Jurkat, Clone E6-1 (cell line): ENCODE data around the gene SAP25.

Experiments used
- DNase-seq: peaks from one replicate; pipeline ENCODE4 v3.0.0-alpha.2; 2011; ENCODE audit warnings: low read depth, low spot score
- H3K4me3 ChIP-seq: 2 replicates; pipeline ENCODE4 v1.5.1; 2011; ENCODE audit warnings: mild to moderate bottlenecking, low read length, control low read depth, moderate library complexity

Gene SAP25

GRCh38 chr7:100599911-100600729 lies 26.4 kb upstream of the SAP25 start:
- no peak overlapping the region for H3K4me3 ChIP-seq
- no peak for DNase-seq

- H3K4me3 ChIP-seq = no peak overlapping the region
- no peak for DNase-seq
Observed at GRCh38 chr7:100598425-100598824, 24.7 kb upstream of the SAP25 start.

DNA sequence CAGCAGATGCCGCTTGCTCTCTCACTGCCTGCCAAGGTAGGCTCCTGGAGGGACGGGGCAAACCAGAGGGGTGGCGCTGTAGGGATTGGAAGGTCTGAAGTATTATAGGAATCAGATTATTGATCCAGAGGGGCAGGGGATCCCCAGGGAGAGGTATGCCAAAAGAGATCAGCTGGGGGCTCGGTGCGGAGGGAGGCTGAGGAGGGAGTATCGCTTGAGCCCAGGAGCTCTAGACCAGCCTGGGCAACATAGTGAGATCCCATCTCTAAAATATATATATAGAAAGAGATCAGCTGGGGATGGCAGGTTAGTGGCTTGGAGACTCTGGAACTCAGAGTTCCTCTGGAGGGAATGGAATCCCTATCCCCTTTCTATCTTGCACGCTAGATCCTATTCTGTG lies 21.5 kb upstream of the SAP25 start:
- no peak overlapping the region for H3K4me3 ChIP-seq
- no peak for DNase-seq

DNA sequence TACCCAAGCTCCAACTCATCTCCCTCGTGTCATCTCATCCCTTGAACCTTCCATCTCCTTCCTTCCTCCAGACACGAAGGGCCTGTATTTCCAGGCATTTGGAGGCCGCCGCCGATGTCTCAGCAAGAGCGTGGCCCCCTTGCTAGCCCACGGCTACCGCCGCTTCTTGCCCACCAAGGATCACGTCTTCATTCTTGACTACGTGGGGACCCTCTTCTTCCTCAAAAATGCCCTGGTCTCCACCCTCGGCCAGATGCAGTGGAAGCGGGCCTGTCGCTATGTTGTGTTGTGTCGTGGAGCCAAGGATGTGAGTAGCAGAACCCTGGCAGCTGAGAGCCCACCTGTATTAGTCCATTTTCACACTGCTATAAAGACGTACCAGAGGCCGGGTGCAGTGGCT lies 17.9 kb upstream of the SAP25 start:
- DNase-seq = no peak
- no peak overlapping the region for H3K4me3 ChIP-seq

GRCh38 chr7:100590077-100590737 lies 16.5 kb upstream of the SAP25 start:
- DNase-seq = no peak
- H3K4me3 ChIP-seq = no peak overlapping the region

GRCh38 chr7:100589341-100589947 lies 15.7 kb upstream of the SAP25 start:
- no peak overlapping the region for H3K4me3 ChIP-seq
- DNase-seq = no peak

DNA sequence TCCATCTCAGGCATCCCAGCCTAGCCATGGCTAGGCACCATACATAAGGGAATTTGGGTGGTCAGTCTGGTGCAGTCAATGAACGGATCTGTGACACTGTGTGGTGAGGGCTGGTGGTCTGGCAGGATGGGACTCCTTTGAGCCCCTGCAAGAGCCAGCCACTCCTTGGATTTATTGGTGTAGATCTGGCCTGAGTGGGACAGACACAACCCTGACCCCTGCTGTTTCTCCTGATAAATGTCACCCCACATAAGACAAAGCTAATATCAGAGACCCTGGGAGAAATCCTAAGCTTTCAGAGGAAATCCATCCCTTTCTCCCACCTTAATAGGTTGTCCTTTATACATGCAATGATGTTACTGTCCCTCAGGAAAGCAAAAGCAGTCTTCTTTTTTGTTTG lies 14.7 kb upstream of the SAP25 start:
- no peak for DNase-seq
- no peak overlapping the region for H3K4me3 ChIP-seq

- peak; percentile 100 for DNase-seq
- H3K4me3 ChIP-seq = peak within 1 kb of the TSS; percentile 85
Observed at GRCh38 chr7:100586266-100587025, 12.7 kb upstream of the SAP25 start, which contains the start of gene FBXO24. FBXO24 (plus strand) TSS chr7:100586328; CDS start chr7:100586626, 298 bp downstream.

GRCh38 chr7:100585511-100586265 lies 12.0 kb upstream of the SAP25 start, which contains the start of gene LRCH4:
LRCH4 (minus strand) TSS chr7:100586129; CDS start chr7:100586100, 29 bp downstream.
- peak within 1 kb of the TSS; percentile 85 for H3K4me3 ChIP-seq

GRCh38 chr7:100584683-100585510 lies 11.2 kb upstream of the SAP25 start:
- H3K4me3 ChIP-seq = peak overlapping the region; percentile 85
- DNase-seq = no peak

More at GRCh38 chr7:100585511-100586265, 12.0 kb upstream of the SAP25 start, which contains the start of gene LRCH4:
- DNase-seq = no peak

DNA sequence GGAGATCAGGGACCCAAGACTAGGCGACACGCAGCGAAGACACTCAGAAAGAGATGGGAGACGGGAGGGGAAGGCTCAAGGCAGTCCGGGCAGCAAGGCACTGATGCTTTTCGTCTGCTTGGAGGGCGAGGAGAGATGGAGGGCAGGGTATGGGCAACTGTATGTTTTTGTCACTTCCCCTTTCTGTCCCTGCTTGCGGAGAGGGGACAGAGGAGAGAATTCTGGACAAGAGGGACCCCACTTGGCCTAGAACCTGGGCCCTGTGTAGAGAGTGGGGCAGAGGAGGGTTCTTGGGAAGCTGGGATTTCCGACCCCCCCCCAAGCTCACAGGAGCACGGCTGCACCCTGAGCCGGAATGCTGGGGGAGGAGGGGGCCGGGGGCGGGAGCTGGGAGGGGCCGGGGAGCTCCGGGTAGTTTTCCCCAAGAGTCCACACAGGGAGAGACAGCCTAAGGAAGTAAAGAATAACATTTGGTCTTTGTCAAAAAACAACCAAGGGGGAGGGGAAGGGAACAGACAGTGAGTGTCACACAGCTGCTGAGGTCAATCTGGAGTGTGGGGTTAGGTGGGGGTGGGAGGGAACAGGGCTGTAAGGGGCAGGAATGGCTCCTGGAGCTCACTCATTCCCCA lies 10.5 kb upstream of the SAP25 start:
- peak overlapping the region; percentile 85 for H3K4me3 ChIP-seq
- DNase-seq = no peak

DNA sequence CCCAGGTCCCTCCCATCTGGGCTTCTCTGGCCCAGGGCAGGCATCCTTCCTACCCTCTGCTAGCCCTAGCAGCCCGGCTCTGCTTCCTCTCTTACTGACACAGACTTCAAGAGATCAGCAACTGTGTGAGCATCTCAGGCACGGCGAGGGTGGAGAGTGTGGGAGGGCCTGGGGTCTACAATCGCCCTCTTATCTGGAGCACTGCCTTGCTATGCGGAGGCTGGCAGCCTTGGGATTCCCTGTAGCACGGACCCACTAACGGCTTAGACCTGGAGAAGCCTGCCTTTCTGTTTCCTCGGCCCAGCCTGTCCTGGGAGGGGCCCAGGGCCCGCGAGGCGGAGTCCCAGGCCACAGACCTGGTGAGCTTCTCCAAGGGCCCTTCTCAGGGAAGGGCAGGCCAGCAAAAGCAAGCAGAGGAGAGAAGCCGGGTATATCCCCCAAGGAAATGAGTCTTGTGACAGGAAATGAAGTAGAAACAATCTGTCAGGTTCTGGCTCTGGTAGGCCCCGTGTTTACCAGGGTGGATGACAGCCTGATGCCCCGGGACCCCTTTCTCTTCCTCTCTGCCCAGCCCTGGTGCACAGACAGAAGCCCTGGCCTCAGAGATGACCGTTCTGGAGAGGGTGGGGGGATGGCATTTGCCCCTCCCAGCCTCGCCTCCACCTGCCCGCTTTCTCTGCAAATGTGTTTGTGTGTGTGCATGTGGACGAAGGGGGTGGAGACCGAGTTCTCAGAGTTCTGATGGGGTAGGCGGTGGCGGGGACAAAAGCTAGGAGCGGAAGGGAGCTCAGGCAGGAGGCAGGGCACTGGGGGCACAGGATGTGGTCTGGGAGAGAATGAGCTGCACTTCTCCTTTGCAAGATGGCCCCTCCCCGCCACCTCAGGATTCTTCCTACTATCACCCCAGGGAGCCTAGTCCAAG lies 9.7 kb upstream of the SAP25 start:
- peak overlapping the region; percentile 85 for H3K4me3 ChIP-seq
- peak; percentile 84 for DNase-seq

GRCh38 chr7:100582650-100583049 lies 8.9 kb upstream of the SAP25 start:
- no peak overlapping the region for H3K4me3 ChIP-seq
- DNase-seq = no peak

DNA sequence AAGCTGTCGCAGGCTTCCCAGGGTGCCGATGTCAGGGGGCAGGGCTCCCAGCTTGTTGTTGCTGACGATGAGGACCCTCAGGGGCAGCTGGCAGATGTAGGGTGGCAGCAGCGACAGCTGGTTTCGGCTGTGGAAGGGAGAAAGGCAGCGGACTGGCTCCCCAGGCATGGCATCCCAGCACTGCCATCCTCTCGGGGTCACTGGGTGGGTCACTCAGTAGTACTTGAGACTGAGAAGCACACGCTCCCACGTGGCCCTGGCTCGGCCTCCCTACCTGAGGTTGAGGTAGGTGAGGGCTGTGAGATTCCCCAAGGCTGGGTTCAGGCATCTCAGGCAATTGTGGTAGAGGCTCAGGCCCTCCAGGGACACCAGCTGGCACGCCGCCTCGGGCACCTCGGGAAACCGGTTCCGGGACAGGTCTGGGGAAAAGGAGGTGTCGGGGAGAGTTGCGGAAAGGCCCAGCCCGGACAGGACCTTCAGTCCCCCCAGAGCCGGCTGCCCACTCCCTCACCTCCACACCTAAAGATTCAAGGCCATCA lies 8.4 kb upstream of the SAP25 start:
- no peak overlapping the region for H3K4me3 ChIP-seq
- DNase-seq = no peak

GRCh38 chr7:100580466-100581283 lies 7.0 kb upstream of the SAP25 start:
- DNase-seq = no peak

More at GRCh38 chr7:100580466-100581283, 7.0 kb upstream of the SAP25 start:
- no peak overlapping the region for H3K4me3 ChIP-seq
